ENCODE data around the gene MECR. TPM values are rescaled to one million over a fixed set of nuclear protein-coding genes. Genes with fewer than 3 reads are reported as not detected.

Gene MECR
- total RNA-seq, 1 donor from 2014 or later: 16.9 TPM

GRCh38 chr1:29233693-29234092 is 3.0 kb upstream of the MECR start:
- H3K27ac ChIP-seq: no peak overlapping the region
- no peak overlapping the region for H3K4me3 ChIP-seq
- DNase-seq (ENCODE audit: extremely low spot score in 2 of 2): no peak
- intact Hi-C loops (cut with DNase I): no loop called here
- H3K4me1 ChIP-seq: peaks cover 24% of the 10 kb centered on the region
- no peaks in the 10 kb centered on the region for H3K27me3 ChIP-seq
- H3K36me3 ChIP-seq: no peaks in the 10 kb centered on the region
- no peak for TF ChIP-seq POLR2AphosphoS5 (IDR thresholded peaks at IDR 0.05; ENCODE audit: insufficient read depth in 1 of 2, low read depth in 1 of 2)
- no peak for TF ChIP-seq CTCF (IDR thresholded peaks at IDR 0.05)
- no peak for TF ChIP-seq POLR2A (IDR thresholded peaks at IDR 0.05)
- no peaks in the 10 kb centered on the region for H3K9me3 ChIP-seq

GRCh38 chr1:29232387-29232786 is 1.7 kb upstream of the MECR start:
- no peaks in the 10 kb centered on the region for H3K27me3 ChIP-seq
- H3K4me3 ChIP-seq: no peak overlapping the region
- H3K36me3 ChIP-seq: no peaks in the 10 kb centered on the region
- H3K9me3 ChIP-seq: no peaks in the 10 kb centered on the region
- no peak overlapping the region for H3K27ac ChIP-seq
- TF ChIP-seq CTCF (IDR thresholded peaks at IDR 0.05): no peak
- no peak for TF ChIP-seq POLR2A (IDR thresholded peaks at IDR 0.05)
- TF ChIP-seq POLR2AphosphoS5 (IDR thresholded peaks at IDR 0.05; ENCODE audit: insufficient read depth in 1 of 2, low read depth in 1 of 2): no peak
- H3K4me1 ChIP-seq: peaks cover 15% of the 10 kb centered on the region
- intact Hi-C loops (cut with DNase I): no loop called here
- DNase-seq (ENCODE audit: extremely low spot score in 2 of 2): no peak

- DNase-seq (ENCODE audit: extremely low spot score in 2 of 2): no peak
- H3K27ac ChIP-seq: peak overlapping the region; percentile 74
- intact Hi-C loops (cut with DNase I): no loop called here
- no peaks in the 10 kb centered on the region for H3K27me3 ChIP-seq
- peak overlapping the region; percentile 44 to 93 for H3K4me3 ChIP-seq
- no peaks in the 10 kb centered on the region for H3K9me3 ChIP-seq
- H3K36me3 ChIP-seq: no peaks in the 10 kb centered on the region
- TF ChIP-seq CTCF (IDR thresholded peaks at IDR 0.05) (no peak), POLR2AphosphoS5 (IDR thresholded peaks at IDR 0.05; ENCODE audit: insufficient read depth in 1 of 2, low read depth in 1 of 2) (no peak), POLR2A (IDR thresholded peaks at IDR 0.05) (no peak)
- peaks cover 9% of the 10 kb centered on the region for H3K4me1 ChIP-seq
Observed at GRCh38 chr1:29230204-29230552, 556 bp downstream of the MECR start.

- no peak for DNase-seq (ENCODE audit: extremely low spot score in 2 of 2)
Observed at GRCh38 chr1:29227511-29227910, 3.2 kb downstream of the MECR start.

GRCh38 chr1:29225361-29225760 is 5.4 kb downstream of the MECR start:
- Histone ChIP-seq H3K4me1 (peaks cover 7% of the 10 kb centered on the region), H3K27me3 (no peaks in the 10 kb centered on the region), H3K9me3 (no peaks in the 10 kb centered on the region), H3K4me3 (no peak overlapping the region), H3K36me3 (no peaks in the 10 kb centered on the region), H3K27ac (no peak overlapping the region)
- DNase-seq (ENCODE audit: extremely low spot score in 2 of 2): no peak
- TF ChIP-seq POLR2A (IDR thresholded peaks at IDR 0.05) (no peak), CTCF (IDR thresholded peaks at IDR 0.05) (no peak), POLR2AphosphoS5 (IDR thresholded peaks at IDR 0.05; ENCODE audit: insufficient read depth in 1 of 2, low read depth in 1 of 2) (no peak)
- intact Hi-C loops (cut with DNase I): no loop called here

More at GRCh38 chr1:29227511-29227910, 3.2 kb downstream of the MECR start:
- TF ChIP-seq POLR2A (IDR thresholded peaks at IDR 0.05) (no peak), CTCF (IDR thresholded peaks at IDR 0.05) (no peak), POLR2AphosphoS5 (IDR thresholded peaks at IDR 0.05; ENCODE audit: insufficient read depth in 1 of 2, low read depth in 1 of 2) (no peak)
- H3K4me3 ChIP-seq: no peak overlapping the region
- no peaks in the 10 kb centered on the region for H3K27me3 ChIP-seq
- H3K9me3 ChIP-seq: no peaks in the 10 kb centered on the region
- H3K27ac ChIP-seq: no peak overlapping the region
- peaks cover 9% of the 10 kb centered on the region for H3K4me1 ChIP-seq
- intact Hi-C loops (cut with DNase I): no loop called here
- no peaks in the 10 kb centered on the region for H3K36me3 ChIP-seq

All from vagina (tissue), 2 donors.